ENCODE results near the gene BLACAT1.

BLACAT1 gene

GRCh38 chr1:205473475-205473874, 17.6 kb upstream of the BLACAT1 start:
- TF ChIP-seq CTCF (conservative IDR thresholded peaks at IDR 0.05; ENCODE audit: control insufficient read depth, insufficient read depth, low read depth, low read length), result no peak
- DNase-seq (ENCODE audit: low read depth), result no peak

GRCh38 chr1:205472737-205473441, 17.0 kb upstream of the BLACAT1 start:
- no peak overlapping the region for H3K4me3 ChIP-seq (ENCODE audit: control insufficient read depth, low read depth, low read length)
- TF ChIP-seq CTCF (conservative IDR thresholded peaks at IDR 0.05; ENCODE audit: control insufficient read depth, insufficient read depth, low read depth, low read length), result no peak
- no peak for DNase-seq (ENCODE audit: low read depth)

More at GRCh38 chr1:205473475-205473874, 17.6 kb upstream of the BLACAT1 start:
- no peak overlapping the region for H3K4me3 ChIP-seq (ENCODE audit: control insufficient read depth, low read depth, low read length)

- no peak for DNase-seq (ENCODE audit: low read depth)
- TF ChIP-seq CTCF (conservative IDR thresholded peaks at IDR 0.05; ENCODE audit: control insufficient read depth, insufficient read depth, low read depth, low read length), result no peak
- no peak overlapping the region for H3K4me3 ChIP-seq (ENCODE audit: control insufficient read depth, low read depth, low read length)
These were observed 14.3 kb upstream of the BLACAT1 start for GRCh38 chr1:205470131-205470530.

- DNase-seq (ENCODE audit: low read depth), result no peak
- TF ChIP-seq CTCF (conservative IDR thresholded peaks at IDR 0.05; ENCODE audit: control insufficient read depth, insufficient read depth, low read depth, low read length), result no peak
These were observed 10.9 kb upstream of the BLACAT1 start for GRCh38 chr1:205466595-205467220.

GRCh38 chr1:205465392-205465791, 9.5 kb upstream of the BLACAT1 start:
- H3K4me3 ChIP-seq (ENCODE audit: control insufficient read depth, low read depth, low read length), result no peak overlapping the region
- no peak for DNase-seq (ENCODE audit: low read depth)
- no peak for TF ChIP-seq CTCF (conservative IDR thresholded peaks at IDR 0.05; ENCODE audit: control insufficient read depth, insufficient read depth, low read depth, low read length)

More at GRCh38 chr1:205466595-205467220, 10.9 kb upstream of the BLACAT1 start:
- H3K4me3 ChIP-seq (ENCODE audit: control insufficient read depth, low read depth, low read length), result no peak overlapping the region

GRCh38 chr1:205458777-205459566, 3.1 kb upstream of the BLACAT1 start:
- DNase-seq (ENCODE audit: low read depth), result peak; percentile 48
- no peak overlapping the region for H3K4me3 ChIP-seq (ENCODE audit: control insufficient read depth, low read depth, low read length)
- TF ChIP-seq CTCF (conservative IDR thresholded peaks at IDR 0.05; ENCODE audit: control insufficient read depth, insufficient read depth, low read depth, low read length), result no peak
